Gastroesophageal sphincter (tissue), 4 donors: ENCODE measurements around the gene DOK5. TPM values are rescaled to one million over a fixed set of nuclear protein-coding genes. Genes with fewer than 3 reads are reported as not detected.

Source experiments
- ATAC-seq: fragments of 150-250 bp; one replicate; pipeline ENCODE4 v1.9.1; 2016; ENCODE audit warnings: mild to moderate bottlenecking, moderate library complexity
- H3K27ac ChIP-seq, 4 donors: fragments of 200-600 bp; sonication (generic) in 3 of 4; 1 replicate in 3 of 4; 2 replicates in 1 of 4; pipeline ENCODE4 v1.5.1; 2016 to 2019
- H3K27me3 ChIP-seq: fragments of 200-600 bp; sonication (generic); one replicate; pipeline ENCODE4 v1.5.1; 2019
- H3K36me3 ChIP-seq, 2 donors: fragments of 200-600 bp; sonication (generic); one replicate each; pipeline ENCODE4 v1.5.1; 2019; ENCODE audit warnings: control low read depth in 1 of 2
- H3K4me1 ChIP-seq, 3 donors: fragments of 200-600 bp; sonication (generic); 1 replicate in 2 of 3; 2 replicates in 1 of 3; pipeline ENCODE4 v1.5.1; 2016 to 2019; ENCODE audit warnings: control low read depth in 2 of 3
- H3K4me3 ChIP-seq, 2 donors: fragments of 200-600 bp; sonication (generic); one replicate each; pipeline ENCODE4 v1.5.1; 2019; ENCODE audit warnings: mild to moderate bottlenecking in 1 of 2, moderate library complexity in 1 of 2
- H3K9me3 ChIP-seq, 3 donors: fragments of 200-600 bp; sonication (generic); one replicate each; pipeline ENCODE4 v1.5.1; 2017 to 2019; ENCODE audit warnings: control low read depth in 2 of 3
- EP300 ChIP-seq: sonication (generic); formaldehyde crosslinking; IDR thresholded peaks from one replicate; pipeline ENCODE4 v1.6.1; 2017; ENCODE audit warnings: antibody characterized with exemption, mild to moderate bottlenecking
- POLR2A ChIP-seq, 2 donors: fragments of 450-650 bp; IDR thresholded peaks; one replicate each; pipeline ENCODE4 v1.6.1; 2017; ENCODE audit warnings: antibody characterized with exemption in 2 of 2, mild to moderate bottlenecking in 2 of 2, moderate library complexity in 1 of 2
- POLR2AphosphoS5 ChIP-seq: sonication (generic); formaldehyde crosslinking; IDR thresholded peaks from one replicate; pipeline ENCODE4 v1.6.1; 2017; ENCODE audit warnings: antibody characterized with exemption
- WGBS, 2 donors: methylation state at CpG; one replicate each; pipeline ENCODE4 v1.1.5; 2018; ENCODE audit warnings: low coverage in 1 of 2; 5-methylcytosine and 5-hydroxymethylcytosine counted together
- total RNA-seq, 4 donors: library from RNA; depleted of rRNA; stranded (reverse); fragments of >200 nt; gene quantifications; one replicate each; pipeline ENCODE4 v1.1.0, GENCODE V29; 2016
- TF ChIP-seq, protein P1 (sequence below), 4 experiments: fragments of 200-600 bp in 2 of 4; fragments of 450-650 bp in 2 of 4; sonication (generic) in 1 of 4; IDR thresholded peaks; one replicate each; pipeline ENCODE4 v1.5.1; 2017 to 2019; ENCODE audit warnings: antibody characterized with exemption in 4 of 4, mild to moderate bottlenecking in 2 of 4, moderate library complexity in 2 of 4

Gene DOK5
- total RNA-seq, 4 donors from 2014 or later, result 0.62 to 2.7 (median 1.4) TPM

DNA sequence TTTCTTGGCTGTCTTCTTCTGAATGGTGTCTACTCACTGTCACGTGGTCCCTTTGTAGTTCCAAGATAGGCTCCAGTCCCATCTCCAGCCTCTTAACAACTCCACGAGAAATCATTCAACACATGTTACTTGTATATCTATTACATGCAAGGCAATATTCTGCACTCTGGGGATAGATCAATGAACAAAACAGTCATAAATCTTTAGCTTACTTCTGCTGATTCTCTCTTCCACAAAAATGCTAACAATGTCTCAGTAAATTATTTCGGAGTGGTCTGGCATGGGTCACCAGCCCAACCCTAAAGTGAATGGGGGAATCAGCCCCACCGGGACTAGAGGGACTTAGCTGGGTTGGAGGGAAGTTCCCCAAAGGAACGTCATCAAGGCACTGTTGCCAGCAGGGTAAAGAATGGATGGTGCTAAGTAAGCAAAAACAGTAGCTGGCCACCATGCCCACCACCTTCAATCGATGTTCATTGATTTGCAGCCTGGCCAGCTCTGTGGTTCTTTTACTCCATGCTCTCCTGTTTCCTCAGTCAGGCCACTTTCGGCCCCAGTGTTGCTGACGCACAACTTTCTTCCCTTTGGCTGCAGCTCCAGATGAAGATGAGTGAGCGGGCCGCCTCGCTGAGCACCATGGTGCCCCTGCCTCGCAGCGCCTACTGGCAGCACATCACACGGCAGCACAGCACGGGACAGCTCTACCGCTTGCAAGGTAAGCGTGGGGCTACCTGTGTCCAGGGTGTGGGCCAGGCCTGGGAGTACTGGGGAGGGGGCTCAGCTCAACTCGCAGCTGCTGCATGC lies 167.7 kb downstream of the DOK5 start:
- WGBS, 2 donors, result 73 to 90% methylated on average over 4 to 9 of the region's 18 CpGs
- no peaks in the 10 kb centered on the region for H3K36me3 ChIP-seq
- H3K9me3 ChIP-seq, result no peaks in the 10 kb centered on the region
- no peaks in the 10 kb centered on the region for H3K4me1 ChIP-seq
- no peaks in the 10 kb centered on the region for H3K27me3 ChIP-seq
- no peak overlapping the region for H3K4me3 ChIP-seq
- TF ChIP-seq POLR2AphosphoS5 (no peak), POLR2A (IDR thresholded peaks at IDR 0.05) (no peak), EP300 (no peak)
- TF ChIP-seq, protein P1, sequence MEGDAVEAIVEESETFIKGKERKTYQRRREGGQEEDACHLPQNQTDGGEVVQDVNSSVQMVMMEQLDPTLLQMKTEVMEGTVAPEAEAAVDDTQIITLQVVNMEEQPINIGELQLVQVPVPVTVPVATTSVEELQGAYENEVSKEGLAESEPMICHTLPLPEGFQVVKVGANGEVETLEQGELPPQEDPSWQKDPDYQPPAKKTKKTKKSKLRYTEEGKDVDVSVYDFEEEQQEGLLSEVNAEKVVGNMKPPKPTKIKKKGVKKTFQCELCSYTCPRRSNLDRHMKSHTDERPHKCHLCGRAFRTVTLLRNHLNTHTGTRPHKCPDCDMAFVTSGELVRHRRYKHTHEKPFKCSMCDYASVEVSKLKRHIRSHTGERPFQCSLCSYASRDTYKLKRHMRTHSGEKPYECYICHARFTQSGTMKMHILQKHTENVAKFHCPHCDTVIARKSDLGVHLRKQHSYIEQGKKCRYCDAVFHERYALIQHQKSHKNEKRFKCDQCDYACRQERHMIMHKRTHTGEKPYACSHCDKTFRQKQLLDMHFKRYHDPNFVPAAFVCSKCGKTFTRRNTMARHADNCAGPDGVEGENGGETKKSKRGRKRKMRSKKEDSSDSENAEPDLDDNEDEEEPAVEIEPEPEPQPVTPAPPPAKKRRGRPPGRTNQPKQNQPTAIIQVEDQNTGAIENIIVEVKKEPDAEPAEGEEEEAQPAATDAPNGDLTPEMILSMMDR (IDR thresholded peaks at IDR 0.05), result no peak
- no peak overlapping the region for H3K27ac ChIP-seq
- no peak for ATAC-seq

GRCh38 chr20:54643761-54644160 lies 168.4 kb downstream of the DOK5 start:
- TF ChIP-seq POLR2AphosphoS5 (no peak), POLR2A (IDR thresholded peaks at IDR 0.05) (no peak), EP300 (no peak)
- TF ChIP-seq, protein P1 (IDR thresholded peaks at IDR 0.05), result no peak
- H3K9me3 ChIP-seq, result no peaks in the 10 kb centered on the region
- H3K4me1 ChIP-seq, result no peaks in the 10 kb centered on the region
- no peak overlapping the region for H3K27ac ChIP-seq
- H3K27me3 ChIP-seq, result no peaks in the 10 kb centered on the region
- no peaks in the 10 kb centered on the region for H3K36me3 ChIP-seq
- no peak for ATAC-seq
- WGBS, 2 donors, result 70 to 83% methylated on average over 1 to 2 of the region's 4 CpGs
- no peak overlapping the region for H3K4me3 ChIP-seq

DNA sequence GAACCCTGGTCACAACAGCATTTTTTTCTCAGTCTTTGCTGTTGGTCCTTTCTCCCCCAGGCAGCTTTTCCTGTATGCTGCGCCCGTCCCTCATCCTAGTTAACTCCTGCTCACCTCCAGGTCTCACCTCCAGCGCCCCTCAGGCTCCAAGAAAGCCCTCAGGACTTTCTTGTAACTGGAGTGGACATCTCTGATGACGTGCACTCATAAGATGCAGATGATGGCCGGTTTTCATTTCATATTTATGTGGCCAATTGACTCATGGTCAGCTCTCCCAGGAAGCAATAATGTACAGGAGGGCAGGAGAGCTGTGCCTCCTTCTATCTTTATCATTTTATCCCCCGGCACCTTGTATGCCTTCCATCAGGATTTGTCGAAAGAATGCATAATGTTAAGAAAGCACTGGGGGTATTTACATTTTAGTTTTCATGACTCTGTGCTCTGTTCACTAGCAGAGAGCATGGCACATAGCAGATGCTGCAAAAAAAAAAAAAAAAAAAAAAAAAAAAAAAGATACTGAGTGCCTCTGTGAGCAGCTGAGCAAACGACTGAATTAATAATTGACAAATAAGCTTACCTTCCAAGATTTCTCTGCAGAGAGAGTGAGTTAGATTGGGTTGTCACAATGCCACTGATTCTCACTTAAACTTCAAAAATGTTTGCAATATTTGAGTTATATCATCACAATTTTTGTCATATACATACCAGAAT lies 170.2 kb downstream of the DOK5 start:
- H3K4me1 ChIP-seq, result peaks cover 0 to 3% (median 0%) of the 10 kb centered on the region in 3 donors
- TF ChIP-seq POLR2AphosphoS5, result no peak
- H3K4me3 ChIP-seq, result no peak overlapping the region
- H3K27me3 ChIP-seq, result no peaks in the 10 kb centered on the region
- H3K9me3 ChIP-seq, result no peaks in the 10 kb centered on the region
- H3K36me3 ChIP-seq, result no peaks in the 10 kb centered on the region
- 33 to 69% methylated on average over 1 to 8 of the region's 8 CpGs for WGBS, 2 donors
- H3K27ac ChIP-seq, result no peak overlapping the region
- no peak for ATAC-seq

GRCh38 chr20:54646156-54646517 lies 170.7 kb downstream of the DOK5 start:
- H3K27me3 ChIP-seq, result no peaks in the 10 kb centered on the region
- H3K36me3 ChIP-seq, result no peaks in the 10 kb centered on the region
- no peak for TF ChIP-seq POLR2AphosphoS5
- TF ChIP-seq POLR2A (IDR thresholded peaks at IDR 0.05), result no peak
- TF ChIP-seq EP300, result no peak
- TF ChIP-seq, protein P1 (IDR thresholded peaks at IDR 0.05), result no peak
- 84 to 90% methylated on average over 3 to 4 of the region's 4 CpGs for WGBS, 2 donors
- no peak overlapping the region for H3K4me3 ChIP-seq
- peaks cover 0 to 3% (median 0%) of the 10 kb centered on the region in 3 donors for H3K4me1 ChIP-seq
- no peaks in the 10 kb centered on the region for H3K9me3 ChIP-seq
- H3K27ac ChIP-seq, result no peak overlapping the region
- no peak for ATAC-seq

DNA sequence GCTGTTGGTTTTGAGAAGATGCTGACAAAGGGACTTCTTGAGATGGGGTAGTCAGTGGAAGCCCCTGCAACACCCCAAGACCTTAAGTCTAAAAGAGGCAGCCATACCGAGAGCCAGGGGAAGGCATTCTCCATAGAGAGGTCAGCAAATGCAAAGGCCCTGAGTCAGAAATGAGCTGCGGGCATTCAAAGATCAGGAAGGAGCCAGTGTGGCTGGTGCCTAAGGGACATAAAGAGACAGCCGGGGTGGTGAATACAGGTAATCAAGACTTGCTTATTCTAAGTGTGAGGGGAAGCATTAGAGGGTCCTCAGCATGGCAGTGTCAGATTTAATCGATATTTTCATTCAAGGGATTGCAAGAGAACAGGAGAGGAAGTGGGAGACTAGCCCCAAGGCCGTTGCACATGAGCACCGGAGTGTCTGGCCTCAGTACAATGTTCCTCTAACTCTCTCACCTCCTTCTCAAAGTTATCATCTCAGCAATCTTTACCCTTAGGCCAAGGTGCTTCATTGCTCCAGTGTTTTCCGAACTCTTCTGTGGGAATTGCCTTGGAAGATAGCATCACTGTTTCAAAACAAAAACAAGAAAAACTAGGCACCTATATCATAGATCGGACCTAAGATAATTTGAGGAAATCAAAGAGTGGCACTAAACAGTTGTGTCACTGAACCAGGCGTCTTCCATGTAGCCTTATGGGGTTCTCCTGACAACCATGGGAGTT lies 173.2 kb downstream of the DOK5 start:
- ATAC-seq, result no peak
- Histone ChIP-seq H3K4me3 (no peak overlapping the region), H3K9me3 (no peaks in the 10 kb centered on the region), H3K27ac (no peak overlapping the region), H3K36me3 (no peaks in the 10 kb centered on the region), H3K27me3 (no peaks in the 10 kb centered on the region), H3K4me1 (peaks cover 0 to 3% (median 0%) of the 10 kb centered on the region in 3 donors)
- TF ChIP-seq POLR2AphosphoS5 (no peak), POLR2A (IDR thresholded peaks at IDR 0.05) (no peak), EP300 (no peak)
- TF ChIP-seq, protein P1 (IDR thresholded peaks at IDR 0.05), result no peak
- WGBS, 2 donors, result 77 to 84% methylated on average over 8 to 9 of the region's 9 CpGs
